Retina (tissue), 1 donor: ENCODE results near the gene GGT5.
A peak's percentile ranks its signal among the peaks of the same experiment; 100 is the strongest.

Experiments used
- DNase-seq: peaks from one replicate; pipeline ENCODE4 v3.0.0-alpha.2; 2016

The GGT5 gene

GRCh38 chr22:24181088-24181995 lies 63.5 kb downstream of the GGT5 start, which contains the start of gene SUSD2:
TSS of gene SUSD2 (plus strand) at chr22:24181487. CDS start at chr22:24181520, 33 bp downstream.
- peak; percentile 52 for DNase-seq

GRCh38 chr22:24180316-24181087 lies 64.4 kb downstream of the GGT5 start:
- DNase-seq, result no peak

- DNase-seq, result no peak
Observed at GRCh38 chr22:24179478-24180210, 65.2 kb downstream of the GGT5 start.

GRCh38 chr22:24178502-24179440 lies 66.1 kb downstream of the GGT5 start:
- no peak for DNase-seq

- no peak for DNase-seq
Observed at GRCh38 chr22:24178021-24178431, 66.9 kb downstream of the GGT5 start.

GRCh38 chr22:24177456-24177855 lies 67.4 kb downstream of the GGT5 start:
- no peak for DNase-seq

- DNase-seq, result no peak
Observed at GRCh38 chr22:24177045-24177444, 67.8 kb downstream of the GGT5 start.

- no peak for DNase-seq
Observed at GRCh38 chr22:24176630-24177029, 68.3 kb downstream of the GGT5 start.

GRCh38 chr22:24176040-24176439 lies 68.8 kb downstream of the GGT5 start:
- no peak for DNase-seq

- DNase-seq, result peak; percentile 57
Observed at GRCh38 chr22:24175160-24175808, 69.6 kb downstream of the GGT5 start.

- DNase-seq, result no peak
Observed at GRCh38 chr22:24171822-24172221, 73.1 kb downstream of the GGT5 start.

GRCh38 chr22:24170632-24171031 lies 74.2 kb downstream of the GGT5 start:
- DNase-seq, result no peak

- peak; percentile 48 for DNase-seq
Observed at GRCh38 chr22:24170188-24170587, 74.7 kb downstream of the GGT5 start.
